Vagina (tissue), 2 donors: Measurements from ENCODE around the gene WFDC5. TPM values are rescaled to one million over a fixed set of nuclear protein-coding genes. Genes with fewer than 3 reads are reported as not detected.
A peak's percentile ranks its signal among the peaks of the same experiment; 100 is the strongest.
"Not testable (repeated sequence)": the region's sequence is repeated elsewhere in the genome, so short reads cannot be mapped to it uniquely, and the experiment has no call there.

Source experiments
- DNase-seq, 2 donors: peaks; one replicate each; pipeline ENCODE4 v3.0.0-alpha.2; 2017; ENCODE audit errors: extremely low spot score in 2 of 2
- H3K27ac ChIP-seq: fragments of 200-600 bp; sonication (generic); one replicate; pipeline ENCODE4 v1.5.1; 2019
- H3K27me3 ChIP-seq: fragments of 200-600 bp; sonication (generic); one replicate; pipeline ENCODE4 v1.5.1; 2019
- H3K36me3 ChIP-seq, 2 donors: fragments of 200-600 bp; sonication (generic); one replicate each; pipeline ENCODE4 v1.5.1; 2017 to 2019
- H3K4me1 ChIP-seq: fragments of 200-600 bp; sonication (generic); one replicate; pipeline ENCODE4 v1.5.1; 2019
- H3K4me3 ChIP-seq, 2 donors: fragments of 200-600 bp; sonication (generic); 1 replicate in 1 of 2; 2 replicates in 1 of 2; pipeline ENCODE4 v1.5.1; 2016 to 2019
- H3K9me3 ChIP-seq: fragments of 200-600 bp; sonication (generic); one replicate; pipeline ENCODE4 v1.5.1; 2019
- CTCF ChIP-seq, 3 experiments: fragments of 450-650 bp in 2 of 3; fragments of 200-600 bp in 1 of 3; sonication (generic) in 1 of 3; IDR thresholded peaks; one replicate each; pipeline ENCODE4 v1.5.1; 2017 to 2019; ENCODE audit warnings: antibody characterized with exemption in 3 of 3, mild to moderate bottlenecking in 2 of 3, moderate library complexity in 2 of 3
- POLR2A ChIP-seq, 2 donors: fragments of 450-650 bp; IDR thresholded peaks; one replicate each; pipeline ENCODE4 v1.6.1; 2017; ENCODE audit warnings: antibody characterized with exemption in 2 of 2, mild to moderate bottlenecking in 2 of 2, moderate library complexity in 2 of 2
- POLR2AphosphoS5 ChIP-seq, 2 donors: sonication (generic); formaldehyde crosslinking; IDR thresholded peaks; one replicate each; pipeline ENCODE4 v1.9.0; 2017; ENCODE audit warnings: antibody characterized with exemption in 2 of 2, mild to moderate bottlenecking in 2 of 2, low read depth in 1 of 2; ENCODE audit not compliant: insufficient read depth in 1 of 2
- intact Hi-C: fragments of 100-400 bp; cut with DNase I; formaldehyde crosslinking; loops from one replicate; pipeline ENCODE4 v1.15.1; 2023
- total RNA-seq: library from RNA; depleted of rRNA; stranded (reverse); fragments of >200 nt; gene quantifications from one replicate; pipeline ENCODE4 v1.2.3, GENCODE V29; 2016

The WFDC5 gene
- total RNA-seq, result 6.1 TPM

GRCh38 chr20:45114465-45115385, at the start of gene WFDC5:
WFDC5 (minus strand) TSS chr20:45115174; CDS start chr20:45115083, 91 bp downstream.
- peaks cover 7% of the 10 kb centered on the region for H3K4me1 ChIP-seq
- H3K27ac ChIP-seq, result no peak within 1 kb of the TSS
- intact Hi-C loops, result no loop called here
- no peaks in the 10 kb centered on the region for H3K9me3 ChIP-seq
- DNase-seq, result no peak
- H3K27me3 ChIP-seq, result no peaks in the 10 kb centered on the region
- no peaks in the 10 kb centered on the region for H3K36me3 ChIP-seq
- TF ChIP-seq POLR2AphosphoS5 (IDR thresholded peaks at IDR 0.05; ENCODE audit: insufficient read depth in 1 of 2, low read depth in 1 of 2) (peak in 1 of 2 donors; percentile 29), POLR2A (IDR thresholded peaks at IDR 0.05) (no peak)
- H3K4me3 ChIP-seq, result no peak within 1 kb of the TSS

- Histone ChIP-seq H3K36me3 (no peaks in the 10 kb centered on the region), H3K4me3 (no peak overlapping the region), H3K4me1 (no peaks in the 10 kb centered on the region), H3K9me3 (peaks cover 8% of the 10 kb centered on the region), H3K27me3 (no peaks in the 10 kb centered on the region), H3K27ac (no peak overlapping the region)
- no peak for DNase-seq
- no peak for TF ChIP-seq CTCF (IDR thresholded peaks at IDR 0.05)
- TF ChIP-seq POLR2A (IDR thresholded peaks at IDR 0.05), result no peak
- TF ChIP-seq POLR2AphosphoS5 (IDR thresholded peaks at IDR 0.05; ENCODE audit: insufficient read depth in 1 of 2, low read depth in 1 of 2), result no peak
- intact Hi-C loops, result no loop called here
Measured at GRCh38 chr20:45163083-45163803, 48.3 kb upstream of the WFDC5 start.

- intact Hi-C loops, result no loop called here
- no peaks in the 10 kb centered on the region for H3K36me3 ChIP-seq
- H3K4me1 ChIP-seq, result peaks cover 6% of the 10 kb centered on the region
- peaks cover 8% of the 10 kb centered on the region for H3K9me3 ChIP-seq
- H3K27ac ChIP-seq, result no peak overlapping the region
- TF ChIP-seq POLR2A (IDR thresholded peaks at IDR 0.05), result no peak
- peak in 1 of 2 donors; percentile 40 for TF ChIP-seq POLR2AphosphoS5 (IDR thresholded peaks at IDR 0.05; ENCODE audit: insufficient read depth in 1 of 2, low read depth in 1 of 2)
- H3K4me3 ChIP-seq, result no peak overlapping the region
- H3K27me3 ChIP-seq, result no peaks in the 10 kb centered on the region
- DNase-seq, result no peak
Measured at GRCh38 chr20:45157962-45158361, 43.0 kb upstream of the WFDC5 start.

- Histone ChIP-seq H3K4me1 (peaks cover 6% of the 10 kb centered on the region), H3K36me3 (no peaks in the 10 kb centered on the region), H3K27ac (no peak overlapping the region), H3K27me3 (no peaks in the 10 kb centered on the region), H3K9me3 (peaks cover 8% of the 10 kb centered on the region), H3K4me3 (no peak overlapping the region)
- TF ChIP-seq POLR2A (IDR thresholded peaks at IDR 0.05) (no peak), POLR2AphosphoS5 (IDR thresholded peaks at IDR 0.05; ENCODE audit: insufficient read depth in 1 of 2, low read depth in 1 of 2) (no peak), CTCF (IDR thresholded peaks at IDR 0.05) (no peak)
- intact Hi-C loops, result no loop called here
- DNase-seq, result no peak
Measured at GRCh38 chr20:45156713-45157112, 41.7 kb upstream of the WFDC5 start.

GRCh38 chr20:45154794-45155193, 39.8 kb upstream of the WFDC5 start:
- H3K4me3 ChIP-seq, H3K4me1 ChIP-seq, H3K27me3 ChIP-seq, H3K9me3 ChIP-seq, H3K27ac ChIP-seq, intact Hi-C loops, H3K36me3 ChIP-seq, DNase-seq: not testable (repeated sequence)

GRCh38 chr20:45154183-45154582, 39.2 kb upstream of the WFDC5 start:
- intact Hi-C loops, result no loop called here
- no peak for TF ChIP-seq CTCF (IDR thresholded peaks at IDR 0.05)
- TF ChIP-seq POLR2A (IDR thresholded peaks at IDR 0.05), result no peak
- TF ChIP-seq POLR2AphosphoS5 (IDR thresholded peaks at IDR 0.05; ENCODE audit: insufficient read depth in 1 of 2, low read depth in 1 of 2), result no peak
- Histone ChIP-seq H3K27ac (no peak overlapping the region), H3K36me3 (no peaks in the 10 kb centered on the region), H3K4me1 (peaks cover 6% of the 10 kb centered on the region), H3K27me3 (no peaks in the 10 kb centered on the region), H3K4me3 (no peak overlapping the region), H3K9me3 (peaks cover 3% of the 10 kb centered on the region)
- DNase-seq, result no peak
